Choroid plexus epithelial cell (primary cell): ENCODE measurements around the gene LEKR1.

Source experiments
- DNase-seq: peaks from one replicate; pipeline ENCODE4 v3.0.0-alpha.2; 2010; ENCODE audit warnings: low read depth
- H3K4me3 ChIP-seq: 2 replicates; pipeline ENCODE4 v1.5.1; 2011; ENCODE audit warnings: low read depth, mild to moderate bottlenecking, control low read depth, low read length, moderate library complexity
- CTCF ChIP-seq: conservative IDR thresholded peaks from 2 replicates; pipeline ENCODE4 v1.5.1; 2011; ENCODE audit warnings: low read depth, mild to moderate bottlenecking, control low read depth, inconsistent platforms, low read length, moderate library complexity

LEKR1 gene

GRCh38 chr3:156787926-156788663 lies 38.1 kb upstream of the LEKR1 start:
- DNase-seq = peak; percentile 93

GRCh38 chr3:156788846-156789245 lies 37.3 kb upstream of the LEKR1 start:
- no peak overlapping the region for H3K4me3 ChIP-seq
- no peak for TF ChIP-seq CTCF
- DNase-seq = no peak

More at GRCh38 chr3:156787926-156788663, 38.1 kb upstream of the LEKR1 start:
- H3K4me3 ChIP-seq = no peak overlapping the region
- TF ChIP-seq CTCF = no peak

- no peak for TF ChIP-seq CTCF
- H3K4me3 ChIP-seq = no peak overlapping the region
- DNase-seq = no peak
Measured at GRCh38 chr3:156790156-156790555, 36.0 kb upstream of the LEKR1 start.

GRCh38 chr3:156792114-156792513 lies 34.0 kb upstream of the LEKR1 start:
- no peak for TF ChIP-seq CTCF
- H3K4me3 ChIP-seq = no peak overlapping the region
- no peak for DNase-seq

- DNase-seq = no peak
- H3K4me3 ChIP-seq = no peak overlapping the region
- TF ChIP-seq CTCF = no peak
Measured at GRCh38 chr3:156792536-156792935, 33.6 kb upstream of the LEKR1 start.

- TF ChIP-seq CTCF = no peak
- peak; percentile 49 for DNase-seq
- H3K4me3 ChIP-seq = no peak overlapping the region
Measured at GRCh38 chr3:156792945-156793344, 33.2 kb upstream of the LEKR1 start.

- no peak for TF ChIP-seq CTCF
- DNase-seq = no peak
- H3K4me3 ChIP-seq = no peak overlapping the region
Measured at GRCh38 chr3:156793400-156793799, 32.8 kb upstream of the LEKR1 start.
